Stomach (tissue), 9 donors: ENCODE data around the gene LRAT. TPM values are rescaled to one million over a fixed set of nuclear protein-coding genes. Genes with fewer than 3 reads are reported as not detected.
"Not testable (repeated sequence)": the region's sequence is repeated elsewhere in the genome, so short reads cannot be mapped to it uniquely, and the experiment has no call there.

Source experiments
- DNase-seq, 2 donors: peaks; one replicate each; pipeline versions ENCODE4 v3.0.0 to v3.0.0-alpha.2; 2013 to 2019
- H3K27ac ChIP-seq, 5 donors: fragments of 200-600 bp in 4 of 5; sonication (generic) in 4 of 5; one replicate each; pipeline ENCODE4 v1.5.1; 2013 to 2019; ENCODE audit warnings: mild to moderate bottlenecking in 1 of 5, moderate library complexity in 1 of 5
- H3K27me3 ChIP-seq, 3 donors: fragments of 200-600 bp; sonication (generic); one replicate each; pipeline ENCODE4 v1.5.1; 2017 to 2019; ENCODE audit warnings: mixed run types in 1 of 3
- H3K36me3 ChIP-seq, 4 donors: fragments of 200-600 bp; sonication (generic); 1 replicate in 3 of 4; 2 replicates in 1 of 4; pipeline ENCODE4 v1.5.1; 2016 to 2019
- H3K4me1 ChIP-seq, 4 donors: fragments of 200-600 bp; sonication (generic); one replicate each; pipeline ENCODE4 v1.5.1; 2016 to 2019
- H3K4me3 ChIP-seq, 4 donors: fragments of 200-600 bp; sonication (generic) in 3 of 4; one replicate each; pipeline ENCODE4 v1.5.1; 2016 to 2019; ENCODE audit warnings: mild to moderate bottlenecking in 1 of 4
- H3K9me3 ChIP-seq, 4 donors: fragments of 200-600 bp; sonication (generic); one replicate each; pipeline ENCODE4 v1.5.1; 2016 to 2019
- EP300 ChIP-seq: sonication (generic); formaldehyde crosslinking; IDR thresholded peaks from one replicate; pipeline ENCODE4 v1.6.1; 2017; ENCODE audit warnings: antibody characterized with exemption
- POLR2A ChIP-seq, 4 donors: fragments of 450-650 bp; IDR thresholded peaks; one replicate each; pipeline ENCODE4 v1.6.1; 2016; ENCODE audit warnings: antibody characterized with exemption in 4 of 4, control low read depth in 2 of 4, mild to moderate bottlenecking in 1 of 4, moderate library complexity in 1 of 4
- POLR2AphosphoS5 ChIP-seq, 3 donors: sonication (generic); formaldehyde crosslinking; IDR thresholded peaks; one replicate each; pipeline ENCODE4 v1.6.1; 2016; ENCODE audit warnings: antibody characterized with exemption in 3 of 3
- WGBS, 5 donors: extraction: QIAGEN DNeasy Blood & Tissue Kit in 3 of 5; methylation state at CpG; one replicate each; pipeline versions ENCODE4 v1.1.5 to v1.1.7; 2013 to 2018; 5-methylcytosine and 5-hydroxymethylcytosine counted together
- intact Hi-C: fragments of 100-400 bp; cut with DNase I; formaldehyde crosslinking; loops from one replicate; pipeline ENCODE4 v1.15.1; 2023; ENCODE audit warnings: low total_unique reads
- polyA plus RNA-seq, 3 donors: library from polyadenylated mRNA; stranded (reverse); fragments of 200-250 nt; gene quantifications; one replicate each; pipeline ENCODE4 v1.2.3, GENCODE V29; 2013
- total RNA-seq, 5 donors: library from RNA; depleted of rRNA; stranded (reverse); fragments of >200 nt; gene quantifications; one replicate each; pipeline versions ENCODE4 v1.1.0 to v1.2.3, GENCODE V29; 2014 to 2016
- TF ChIP-seq, protein P1 (sequence below), 7 experiments: fragments of 450-650 bp in 4 of 7; fragments of 200-600 bp in 3 of 7; sonication (generic) in 3 of 7; IDR thresholded peaks; one replicate each; pipeline ENCODE4 v1.5.1; 2016 to 2019; ENCODE audit warnings: antibody characterized with exemption in 7 of 7, control low read depth in 2 of 7, mild to moderate bottlenecking in 1 of 7
- donor health status: healthy with polysubstance abuse.
- donor health status: Bipolar disorder and iron deficiency.
- donor health status: healthy.

Gene LRAT
- total and polyA plus RNA-seq, 8 donors: 0.12 to 0.73 (median 0.29) TPM; not detected in 4

DNA sequence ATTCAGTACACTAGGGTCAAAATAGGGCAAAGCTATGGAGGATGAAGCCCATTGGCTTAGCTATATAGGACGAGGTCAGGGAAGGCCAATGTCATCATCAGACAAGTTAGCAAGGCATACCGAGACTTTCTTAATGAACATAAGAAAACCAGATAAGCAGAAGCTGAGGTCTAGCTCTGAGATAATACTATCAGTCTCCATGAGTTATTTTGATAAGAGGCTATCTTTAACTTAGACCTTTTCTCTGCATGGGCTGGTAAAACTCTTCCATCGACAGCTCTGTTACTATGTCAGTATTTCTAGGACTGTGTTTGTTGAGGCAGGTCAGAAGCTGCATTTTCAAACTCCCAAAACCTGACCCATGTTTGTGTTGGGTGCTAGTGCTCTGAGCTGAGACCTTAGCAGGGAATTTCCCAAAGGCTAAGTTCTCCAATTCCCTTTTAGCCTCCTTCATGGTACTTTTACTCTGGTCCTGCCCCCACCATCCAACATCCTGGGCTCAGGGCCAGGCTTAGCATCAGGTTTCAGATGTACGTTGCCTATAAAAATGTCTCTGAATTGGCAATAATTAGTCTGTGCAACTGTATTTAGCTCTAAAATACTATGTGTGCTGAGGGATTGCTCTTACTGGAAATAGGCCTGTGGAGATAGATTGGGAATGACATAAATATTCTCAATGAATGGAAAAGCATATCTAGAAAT lies 29.3 kb upstream of the LRAT start:
- no peaks in the 10 kb centered on the region for H3K36me3 ChIP-seq
- no peak for DNase-seq
- intact Hi-C loops: no loop called here
- no peaks in the 10 kb centered on the region for H3K9me3 ChIP-seq
- H3K4me1 ChIP-seq: no peaks in the 10 kb centered on the region
- no peak for TF ChIP-seq EP300
- no peak for TF ChIP-seq POLR2A (IDR thresholded peaks at IDR 0.05)
- TF ChIP-seq POLR2AphosphoS5 (IDR thresholded peaks at IDR 0.05): no peak
- TF ChIP-seq, protein P1, sequence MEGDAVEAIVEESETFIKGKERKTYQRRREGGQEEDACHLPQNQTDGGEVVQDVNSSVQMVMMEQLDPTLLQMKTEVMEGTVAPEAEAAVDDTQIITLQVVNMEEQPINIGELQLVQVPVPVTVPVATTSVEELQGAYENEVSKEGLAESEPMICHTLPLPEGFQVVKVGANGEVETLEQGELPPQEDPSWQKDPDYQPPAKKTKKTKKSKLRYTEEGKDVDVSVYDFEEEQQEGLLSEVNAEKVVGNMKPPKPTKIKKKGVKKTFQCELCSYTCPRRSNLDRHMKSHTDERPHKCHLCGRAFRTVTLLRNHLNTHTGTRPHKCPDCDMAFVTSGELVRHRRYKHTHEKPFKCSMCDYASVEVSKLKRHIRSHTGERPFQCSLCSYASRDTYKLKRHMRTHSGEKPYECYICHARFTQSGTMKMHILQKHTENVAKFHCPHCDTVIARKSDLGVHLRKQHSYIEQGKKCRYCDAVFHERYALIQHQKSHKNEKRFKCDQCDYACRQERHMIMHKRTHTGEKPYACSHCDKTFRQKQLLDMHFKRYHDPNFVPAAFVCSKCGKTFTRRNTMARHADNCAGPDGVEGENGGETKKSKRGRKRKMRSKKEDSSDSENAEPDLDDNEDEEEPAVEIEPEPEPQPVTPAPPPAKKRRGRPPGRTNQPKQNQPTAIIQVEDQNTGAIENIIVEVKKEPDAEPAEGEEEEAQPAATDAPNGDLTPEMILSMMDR (IDR thresholded peaks at IDR 0.05): no peak
- no peaks in the 10 kb centered on the region for H3K27me3 ChIP-seq
- 23 to 43% (median 30%) methylated on average over 4 of the region's 4 CpGs for WGBS, 5 donors
- no peak overlapping the region for H3K27ac ChIP-seq
- H3K4me3 ChIP-seq: no peak overlapping the region

DNA sequence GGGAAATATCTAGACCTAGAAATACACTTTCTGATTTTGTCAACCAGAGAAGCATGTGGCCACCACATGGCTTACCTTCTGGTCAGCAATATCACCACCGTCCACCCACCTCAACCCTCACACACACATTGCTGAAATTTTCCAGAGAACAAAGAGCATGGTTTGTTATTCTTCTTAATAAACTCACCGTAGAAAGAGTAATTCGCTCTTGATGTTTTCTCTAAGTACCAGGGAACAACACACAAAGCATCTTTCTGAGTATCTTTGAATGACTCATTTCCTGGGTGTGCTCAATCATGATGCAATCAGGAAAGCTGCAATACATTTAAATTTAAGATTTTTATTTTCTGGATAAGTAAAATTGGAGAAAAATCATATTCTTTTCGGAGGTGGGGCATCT lies 24.7 kb upstream of the LRAT start:
- intact Hi-C loops: no loop called here
- 69 to 83% (median 80%) methylated on average over 4 of the region's 4 CpGs for WGBS, 5 donors
- Histone ChIP-seq H3K4me1 (no peaks in the 10 kb centered on the region), H3K27me3 (no peaks in the 10 kb centered on the region), H3K27ac (no peak overlapping the region), H3K4me3 (no peak overlapping the region), H3K9me3 (no peaks in the 10 kb centered on the region), H3K36me3 (no peaks in the 10 kb centered on the region)
- no peak for TF ChIP-seq POLR2AphosphoS5 (IDR thresholded peaks at IDR 0.05)
- DNase-seq: no peak

DNA sequence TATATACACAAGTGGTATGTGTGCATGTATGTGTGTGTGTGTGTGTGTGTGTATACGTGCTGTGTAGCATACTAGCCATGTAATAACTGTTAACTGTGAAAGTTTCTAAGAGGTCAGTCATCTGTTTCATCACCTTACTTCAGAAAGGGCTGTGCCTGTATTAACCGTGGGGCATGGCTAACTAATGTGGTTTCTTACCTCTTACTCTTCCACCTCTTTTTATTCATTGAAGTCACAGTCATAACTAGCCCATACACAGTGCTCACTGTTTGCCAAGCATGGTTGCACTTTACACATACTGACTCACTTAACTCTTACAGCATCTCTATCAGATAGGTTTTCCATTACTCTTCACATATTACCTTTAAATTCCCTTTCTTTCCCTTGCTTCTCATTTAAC lies 23.7 kb upstream of the LRAT start:
- TF ChIP-seq, protein P1 (IDR thresholded peaks at IDR 0.05): no peak
- TF ChIP-seq EP300: no peak
- no peak for TF ChIP-seq POLR2A (IDR thresholded peaks at IDR 0.05)
- TF ChIP-seq POLR2AphosphoS5 (IDR thresholded peaks at IDR 0.05): no peak
- intact Hi-C loops: no loop called here
- H3K4me1 ChIP-seq: no peaks in the 10 kb centered on the region
- H3K27ac ChIP-seq: no peak overlapping the region
- WGBS, 5 donors: 58 to 74% (median 69%) methylated on average over 2 of the region's 2 CpGs
- no peak overlapping the region for H3K4me3 ChIP-seq
- H3K36me3 ChIP-seq: no peaks in the 10 kb centered on the region
- DNase-seq: no peak
- no peaks in the 10 kb centered on the region for H3K27me3 ChIP-seq
- no peaks in the 10 kb centered on the region for H3K9me3 ChIP-seq

DNA sequence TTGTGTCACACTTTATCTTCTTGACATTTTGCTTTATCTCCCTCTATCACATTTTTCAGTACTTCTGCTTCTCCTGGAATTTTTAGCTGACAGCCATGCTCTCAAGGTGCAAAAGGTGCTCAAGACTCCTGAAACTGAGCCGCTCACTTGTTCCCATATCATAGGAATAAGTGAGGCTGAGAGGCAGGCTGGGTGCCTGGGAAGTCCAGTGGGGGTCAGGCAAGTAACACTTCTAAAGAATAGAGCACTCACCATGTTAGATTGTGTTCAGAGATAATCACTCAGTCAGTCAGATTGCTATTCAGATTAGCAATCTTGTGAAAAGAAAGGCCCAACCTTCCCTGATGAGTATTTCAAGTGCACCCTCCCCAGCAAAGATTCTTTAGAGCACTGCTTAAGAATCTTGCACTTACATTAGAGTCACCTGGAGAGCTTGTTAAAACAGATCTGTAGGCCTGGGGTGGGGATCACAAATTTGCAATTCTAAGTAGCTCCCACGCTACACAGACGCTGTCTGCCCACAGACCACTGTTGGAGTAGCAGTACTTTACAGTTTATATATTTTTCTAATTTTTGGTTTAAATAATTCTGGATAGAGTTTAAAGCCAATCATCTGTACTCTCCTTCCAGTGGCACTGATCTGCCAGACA lies 23.1 kb upstream of the LRAT start:
- TF ChIP-seq EP300 (no peak), POLR2AphosphoS5 (IDR thresholded peaks at IDR 0.05) (no peak), POLR2A (IDR thresholded peaks at IDR 0.05) (no peak)
- TF ChIP-seq, protein P1 (IDR thresholded peaks at IDR 0.05): no peak
- intact Hi-C loops: no loop called here
- Histone ChIP-seq H3K4me1 (no peaks in the 10 kb centered on the region), H3K27ac (no peak overlapping the region), H3K36me3 (no peaks in the 10 kb centered on the region), H3K4me3 (no peak overlapping the region), H3K27me3 (no peaks in the 10 kb centered on the region), H3K9me3 (no peaks in the 10 kb centered on the region)
- 75 to 84% (median 76%) methylated on average over 3 of the region's 3 CpGs for WGBS, 5 donors
- no peak for DNase-seq

DNA sequence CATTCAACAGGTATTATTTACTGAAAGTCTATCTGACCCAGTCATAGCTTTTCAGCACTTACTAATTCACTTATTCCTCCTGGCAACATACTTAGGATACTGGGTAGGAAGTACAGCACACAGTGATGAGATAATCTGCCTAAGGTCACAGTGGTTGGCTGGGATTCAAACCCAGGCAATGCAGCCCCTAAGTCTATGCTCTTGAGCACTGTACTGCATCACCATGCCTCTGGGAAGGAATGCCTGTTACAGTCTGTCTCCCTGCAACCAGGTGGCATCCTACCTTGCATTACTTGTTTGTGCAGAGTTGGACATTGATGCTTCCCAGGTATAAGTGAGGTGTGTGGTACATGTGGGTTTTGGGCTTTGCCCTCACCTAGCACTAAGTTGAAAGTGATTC lies 21.5 kb upstream of the LRAT start:
- no peak overlapping the region for H3K27ac ChIP-seq
- no peaks in the 10 kb centered on the region for H3K4me1 ChIP-seq
- no peak overlapping the region for H3K4me3 ChIP-seq
- DNase-seq: no peak
- no peaks in the 10 kb centered on the region for H3K9me3 ChIP-seq
- intact Hi-C loops: no loop called here
- no peaks in the 10 kb centered on the region for H3K36me3 ChIP-seq
- no peaks in the 10 kb centered on the region for H3K27me3 ChIP-seq
- TF ChIP-seq POLR2A (IDR thresholded peaks at IDR 0.05) (no peak), EP300 (no peak), POLR2AphosphoS5 (IDR thresholded peaks at IDR 0.05) (no peak)
- TF ChIP-seq, protein P1 (IDR thresholded peaks at IDR 0.05): no peak

DNA sequence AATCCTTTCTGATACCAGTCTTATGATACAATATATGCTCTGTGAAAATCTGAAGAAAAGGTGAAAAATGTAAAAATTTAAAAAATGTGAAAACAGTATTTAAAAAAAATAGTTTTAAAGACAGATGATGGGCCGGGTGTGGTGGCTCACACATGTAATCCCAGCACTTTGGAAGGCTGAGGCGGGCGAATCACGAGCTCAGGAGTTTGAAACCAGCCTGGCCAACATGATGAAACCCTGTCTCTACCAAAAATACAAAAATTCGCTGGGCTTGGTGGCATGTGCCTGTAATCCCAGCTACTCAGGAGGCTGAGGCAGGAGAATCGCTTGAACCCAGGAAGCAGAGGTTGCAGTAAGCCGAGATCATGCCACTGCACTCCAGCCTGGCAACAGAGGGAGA lies 20.2 kb upstream of the LRAT start:
- DNase-seq, H3K4me1 ChIP-seq, H3K4me3 ChIP-seq, H3K9me3 ChIP-seq, H3K36me3 ChIP-seq, H3K27ac ChIP-seq, H3K27me3 ChIP-seq, intact Hi-C loops: not testable (repeated sequence)
- WGBS, 5 donors: 80 to 88% (median 82%) methylated on average over 7 of the region's 7 CpGs
